Measurements from ENCODE around the gene DOK6. TPM values are rescaled to one million over a fixed set of nuclear protein-coding genes. Genes with fewer than 3 reads are reported as not detected.

Gene DOK6
- total and polyA plus RNA-seq, 12 donors, result 0.37 to 12.5 (median 4.6) TPM

DNA sequence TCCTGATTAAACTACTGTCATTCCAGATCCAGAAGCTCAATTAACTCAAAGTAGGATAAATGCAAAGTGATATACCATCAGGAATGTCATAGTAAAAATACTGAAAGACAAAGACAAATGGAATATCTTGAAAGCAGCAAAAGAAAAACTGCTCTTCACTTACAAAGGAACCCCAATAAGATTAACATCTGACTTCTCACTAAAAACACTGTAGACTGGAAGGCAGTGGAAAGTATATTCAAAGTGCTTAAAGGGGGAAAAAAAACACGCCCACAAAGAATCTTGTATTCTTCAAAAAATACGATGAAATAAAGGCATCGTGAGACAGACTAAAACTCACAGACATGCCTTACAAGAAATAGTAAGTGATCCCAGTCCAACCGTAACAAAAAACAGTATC is 195.7 kb downstream of the DOK6 start:
- TF ChIP-seq, protein P1, sequence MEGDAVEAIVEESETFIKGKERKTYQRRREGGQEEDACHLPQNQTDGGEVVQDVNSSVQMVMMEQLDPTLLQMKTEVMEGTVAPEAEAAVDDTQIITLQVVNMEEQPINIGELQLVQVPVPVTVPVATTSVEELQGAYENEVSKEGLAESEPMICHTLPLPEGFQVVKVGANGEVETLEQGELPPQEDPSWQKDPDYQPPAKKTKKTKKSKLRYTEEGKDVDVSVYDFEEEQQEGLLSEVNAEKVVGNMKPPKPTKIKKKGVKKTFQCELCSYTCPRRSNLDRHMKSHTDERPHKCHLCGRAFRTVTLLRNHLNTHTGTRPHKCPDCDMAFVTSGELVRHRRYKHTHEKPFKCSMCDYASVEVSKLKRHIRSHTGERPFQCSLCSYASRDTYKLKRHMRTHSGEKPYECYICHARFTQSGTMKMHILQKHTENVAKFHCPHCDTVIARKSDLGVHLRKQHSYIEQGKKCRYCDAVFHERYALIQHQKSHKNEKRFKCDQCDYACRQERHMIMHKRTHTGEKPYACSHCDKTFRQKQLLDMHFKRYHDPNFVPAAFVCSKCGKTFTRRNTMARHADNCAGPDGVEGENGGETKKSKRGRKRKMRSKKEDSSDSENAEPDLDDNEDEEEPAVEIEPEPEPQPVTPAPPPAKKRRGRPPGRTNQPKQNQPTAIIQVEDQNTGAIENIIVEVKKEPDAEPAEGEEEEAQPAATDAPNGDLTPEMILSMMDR (IDR thresholded peaks at IDR 0.05), result no peak
- Histone ChIP-seq H3K4me3 (no peak overlapping the region), H3K27ac (no peak overlapping the region), H3K27me3 (no peaks in the 10 kb centered on the region), H3K36me3 (no peaks in the 10 kb centered on the region), H3K4me1 (no peaks in the 10 kb centered on the region), H3K9me3 (peaks cover 0 to 18% (median 11%) of the 10 kb centered on the region in 11 donors)
- intact Hi-C loops (cut with DNase I), result no loop called here
- 86 to 96% methylated on average over 4 of the region's 4 CpGs for WGBS, 2 donors
- ATAC-seq (no peak), DNase-seq (no peak)

DNA sequence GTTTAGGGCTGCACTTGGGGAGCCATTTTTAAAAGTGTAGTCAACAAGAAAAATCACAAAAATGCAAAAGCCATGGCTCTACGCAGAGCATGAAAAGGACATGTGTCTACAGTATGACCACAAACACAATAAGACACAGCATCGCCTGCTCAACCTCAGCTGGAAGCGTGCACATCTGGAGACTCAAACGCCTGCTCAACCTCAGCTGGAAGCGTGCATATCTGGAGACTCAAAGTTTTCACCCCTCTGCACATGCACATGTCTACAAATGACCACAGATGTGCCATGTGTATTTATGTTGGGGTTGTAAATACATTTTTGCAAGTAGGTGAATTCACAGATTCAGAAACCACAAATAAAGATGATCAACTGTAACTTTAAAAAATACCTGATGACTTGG is 196.9 kb downstream of the DOK6 start:
- H3K27me3 ChIP-seq, result no peaks in the 10 kb centered on the region
- TF ChIP-seq, protein P1 (IDR thresholded peaks at IDR 0.05), result no peak
- 88 to 96% methylated on average over 5 of the region's 5 CpGs for WGBS, 2 donors
- ATAC-seq, result no peak
- H3K9me3 ChIP-seq, result peaks cover 0 to 18% (median 11%) of the 10 kb centered on the region in 11 donors
- no peaks in the 10 kb centered on the region for H3K4me1 ChIP-seq
- no peak for DNase-seq
- H3K27ac ChIP-seq, result no peak overlapping the region
- H3K36me3 ChIP-seq, result no peaks in the 10 kb centered on the region
- intact Hi-C loops (cut with DNase I), result no loop called here
- H3K4me3 ChIP-seq, result no peak overlapping the region

DNA sequence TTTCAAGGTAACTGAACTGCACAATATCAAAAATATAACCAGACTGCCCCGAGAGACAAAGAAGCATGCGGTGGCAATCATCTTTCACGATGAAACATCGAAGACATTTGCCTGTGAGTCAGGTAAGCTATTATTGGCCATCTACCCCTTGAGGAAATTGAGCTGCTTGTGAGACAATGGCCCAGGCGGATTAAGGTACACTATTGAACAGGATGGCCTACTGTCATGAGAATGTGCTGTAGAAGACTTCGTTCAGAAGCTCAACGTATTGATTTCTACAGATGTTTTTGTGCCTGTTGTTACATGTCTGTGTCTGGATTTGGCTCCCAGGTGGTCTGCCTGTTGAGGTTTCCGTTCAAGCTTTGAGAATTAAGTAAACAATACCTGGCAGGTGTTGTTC is 198.7 kb downstream of the DOK6 start:
- no peak overlapping the region for H3K4me3 ChIP-seq
- 89 to 93% methylated on average over 8 of the region's 8 CpGs for WGBS, 2 donors
- H3K27ac ChIP-seq, result no peak overlapping the region
- intact Hi-C loops (cut with DNase I), result no loop called here
- no peaks in the 10 kb centered on the region for H3K4me1 ChIP-seq
- TF ChIP-seq, protein P1 (IDR thresholded peaks at IDR 0.05), result no peak
- H3K9me3 ChIP-seq, result peaks cover 0 to 18% (median 11%) of the 10 kb centered on the region in 11 donors
- ATAC-seq, result no peak
- DNase-seq, result no peak
- no peaks in the 10 kb centered on the region for H3K36me3 ChIP-seq
- no peaks in the 10 kb centered on the region for H3K27me3 ChIP-seq

DNA sequence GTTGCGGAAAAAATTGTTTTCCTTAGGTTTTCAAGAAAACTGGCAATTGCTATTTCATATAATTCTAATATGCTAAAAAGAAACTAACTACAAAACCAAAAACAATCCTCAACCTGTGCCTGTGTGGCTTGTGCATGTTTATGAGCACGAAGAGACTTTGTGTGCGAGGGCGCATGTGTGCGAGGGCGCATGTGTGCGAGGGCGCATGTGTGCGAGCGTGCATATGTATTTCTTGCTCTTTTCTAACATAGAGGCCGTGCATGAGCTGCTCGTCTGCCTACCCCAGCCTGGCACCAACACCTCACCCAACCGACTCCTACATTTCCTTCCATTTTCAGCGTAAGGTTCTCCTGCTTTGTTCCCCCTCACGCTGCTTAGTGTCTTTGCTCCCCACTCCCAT is 211.6 kb downstream of the DOK6 start:
- ATAC-seq (no peak), DNase-seq (no peak)
- no peak overlapping the region for H3K27ac ChIP-seq
- H3K4me1 ChIP-seq, result no peaks in the 10 kb centered on the region
- WGBS, 2 donors, result 84 to 93% methylated on average over 15 of the region's 15 CpGs
- H3K36me3 ChIP-seq, result no peaks in the 10 kb centered on the region
- H3K4me3 ChIP-seq, result no peak overlapping the region
- TF ChIP-seq, protein P1 (IDR thresholded peaks at IDR 0.05), result no peak
- H3K27me3 ChIP-seq, result no peaks in the 10 kb centered on the region
- H3K9me3 ChIP-seq, result no peaks in the 10 kb centered on the region
- intact Hi-C loops (cut with DNase I), result no loop called here
